ENCODE data around the gene SHQ1. TPM values are rescaled to one million over a fixed set of nuclear protein-coding genes. Genes with fewer than 3 reads are reported as not detected.

SHQ1 gene
- total and polyA plus RNA-seq, 9 of the 15 experiments (the other 6 are each of a cell fraction or from before 2014, with no cell fraction given): 9.2 to 25.0 (median 14.1) TPM

- FAIRE-seq: no peak
- no peak overlapping the region for H2AFZ ChIP-seq (ENCODE audit: low read depth, low read length)
- H3K36me3 ChIP-seq (ENCODE audit: control insufficient read depth, insufficient read depth, low read length): peaks cover 16% of the 10 kb centered on the region; the same call in 1 of the 3 replicates
- no peak overlapping the region for H3K4me3 ChIP-seq
- BruUV-seq (replicated peaks): no TSS peak
- H3K9ac ChIP-seq (ENCODE audit: insufficient read depth in 1 of 2, low read depth in 2 of 2, low read length in 2 of 2): no peak overlapping the region
- intact Hi-C loops (cut with micrococcal nuclease) (no loop called here), in situ Hi-C loops (cut with MboI) (no loop called here)
- H3K9me1 ChIP-seq (ENCODE audit: control insufficient read depth, insufficient read depth, low read length): no peaks in the 10 kb centered on the region
- no peak for ATAC-seq
- H4K20me1 ChIP-seq (replicated peaks; ENCODE audit: control insufficient read depth, insufficient read depth, low read length): no peaks in the 10 kb centered on the region
- H3K4me1 ChIP-seq (replicated peaks in 1 of 2; ENCODE audit: control insufficient read depth in 2 of 2, insufficient read depth in 2 of 2, low read length in 2 of 2): no peaks in the 10 kb centered on the region
- POLR2A ChIA-PET: interaction anchor here (0.6 kb wide), 1 partner anchor 497 kb away, joined by 3 read pairs; no protein-coding TSS in a partner anchor
- CTCF ChIA-PET (ENCODE audit: low intra/inter-chr PET ratio): no interaction called here
- H3K27me3 ChIP-seq (ENCODE audit: control insufficient read depth in 2 of 2, insufficient read depth in 2 of 2, low read length in 2 of 2): no peaks in the 10 kb centered on the region
- WGBS (ENCODE audit: insufficient coverage, low coverage, missing lambda C conversion rate): 83% methylated on average over 3 of the region's 3 CpGs
- no peaks in the 10 kb centered on the region for H3K9me3 ChIP-seq (replicated peaks; ENCODE audit: control insufficient read depth, insufficient read depth, low read depth, low read length)
- H3K79me2 ChIP-seq (ENCODE audit: control insufficient read depth, insufficient read depth, low read length): no peaks in the 10 kb centered on the region
- DNase-seq (ENCODE audit: extremely low read depth in 1 of 4, low spot score in 3 of 4): no peak
- H3K27ac ChIP-seq (ENCODE audit: extremely low read depth, low read depth, low read length): no peak overlapping the region
- H3K4me2 ChIP-seq (ENCODE audit: insufficient read depth, low read length): no peak overlapping the region
- no peak for TF ChIP-seq JUN (IDR thresholded peaks at IDR 0.05; ENCODE audit: borderline replicate concordance, low read depth, low read length)
- TF ChIP-seq JUN (CRISPR knock-in tag; IDR thresholded peaks at IDR 0.05; ENCODE audit: borderline replicate concordance): no peak
- no peak for TF ChIP-seq E2F3 (CRISPR knock-in tag; IDR thresholded peaks at IDR 0.05)
- TF ChIP-seq MAFK (IDR thresholded peaks at IDR 0.05; ENCODE audit: low read length): no peak
- TF ChIP-seq PKNOX1 (IDR thresholded peaks at IDR 0.05): no peak
- TF ChIP-seq VEZF1 (CRISPR knock-in tag; IDR thresholded peaks at IDR 0.05): no peak
- TF ChIP-seq SNAPC5 (CRISPR knock-in tag; IDR thresholded peaks at IDR 0.05): no peak
- TF ChIP-seq ETS2 (tag; IDR thresholded peaks at IDR 0.05; ENCODE audit: borderline replicate concordance, poor library complexity, severe bottlenecking): no peak
- no peak for TF ChIP-seq BRCA1 (IDR thresholded peaks at IDR 0.05)
- no peak for TF ChIP-seq BRCA1 (CRISPR knock-in tag; IDR thresholded peaks at IDR 0.05)
- no peak for TF ChIP-seq NR2C2 (CRISPR knock-in tag; IDR thresholded peaks at IDR 0.05)
- TF ChIP-seq NR2C2 (tag; IDR thresholded peaks at IDR 0.05): no peak
- TF ChIP-seq ZNF764 (CRISPR knock-in tag; IDR thresholded peaks at IDR 0.05; ENCODE audit: low read depth): no peak
- no peak for TF ChIP-seq GTF2E2 (tag; IDR thresholded peaks at IDR 0.05)
- no peak for TF ChIP-seq POLR2B (IDR thresholded peaks at IDR 0.05; ENCODE audit: low read depth, partially characterized antibody)
- TF ChIP-seq ZNF217 (CRISPR knock-in tag; IDR thresholded peaks at IDR 0.05): no peak
- no peak for TF ChIP-seq ZNF592 (IDR thresholded peaks at IDR 0.05)
- TF ChIP-seq ZNF76 (CRISPR knock-in tag; IDR thresholded peaks at IDR 0.05; ENCODE audit: borderline replicate concordance): no peak
Measured at GRCh38 chr3:72786668-72787067, 61.6 kb downstream of the SHQ1 start.
